NCI-H774 (cell line): ENCODE results near the gene HOXC10.

Experiments used
- DNase-seq: peaks from one replicate; lab custom pipeline; 2025; lab: John Stamatoyannopoulos, UW

The HOXC10 gene

GRCh38 chr12:53965281-53966084 lies 19.5 kb upstream of the HOXC10 start:
- DNase-seq, result no peak

GRCh38 chr12:53966085-53966384 lies 18.9 kb upstream of the HOXC10 start:
- DNase-seq, result no peak

- no peak for DNase-seq
Observed at GRCh38 chr12:53966385-53967133, 18.4 kb upstream of the HOXC10 start.

- no peak for DNase-seq
Observed at GRCh38 chr12:53967421-53967925, 17.5 kb upstream of the HOXC10 start.

GRCh38 chr12:53968214-53969127 lies 16.5 kb upstream of the HOXC10 start:
- DNase-seq, result no peak

- no peak for DNase-seq
Observed at GRCh38 chr12:53969588-53970259, 15.2 kb upstream of the HOXC10 start.

- no peak for DNase-seq
Observed at GRCh38 chr12:53970451-53970850, 14.5 kb upstream of the HOXC10 start.

- no peak for DNase-seq
Observed at GRCh38 chr12:53971129-53971528, 13.8 kb upstream of the HOXC10 start.

GRCh38 chr12:53971686-53972085 lies 13.3 kb upstream of the HOXC10 start:
- DNase-seq, result no peak

- DNase-seq, result no peak
Observed at GRCh38 chr12:53972152-53972702, 12.7 kb upstream of the HOXC10 start.

GRCh38 chr12:53972722-53973235 lies 12.2 kb upstream of the HOXC10 start, which contains the start of gene HOXC11:
HOXC11 (plus strand) TSS chr12:53973126; CDS start chr12:53973242, 116 bp downstream.
- no peak for DNase-seq

- peak; percentile 21 for DNase-seq
Observed at GRCh38 chr12:53973236-53974042, 11.5 kb upstream of the HOXC10 start.

GRCh38 chr12:53974084-53975063 lies 10.6 kb upstream of the HOXC10 start, which contains the start of gene HOTAIR:
HOTAIR (minus strand) TSS chr12:53974954.
- DNase-seq, result peak; percentile 59

GRCh38 chr12:53975064-53975471 lies 9.9 kb upstream of the HOXC10 start:
- DNase-seq, result no peak

GRCh38 chr12:53975479-53976152 lies 9.3 kb upstream of the HOXC10 start:
- DNase-seq, result no peak

- DNase-seq, result no peak
Observed at GRCh38 chr12:53976172-53976822, 8.6 kb upstream of the HOXC10 start.

- DNase-seq, result no peak
Observed at GRCh38 chr12:53976823-53977595, 7.9 kb upstream of the HOXC10 start.
